Measurements from ENCODE around the gene CPXM2. TPM values are rescaled to one million over a fixed set of nuclear protein-coding genes. Genes with fewer than 3 reads are reported as not detected.

The CPXM2 gene
- total RNA-seq, 2 experiments from 2014 or later: not detected

DNA sequence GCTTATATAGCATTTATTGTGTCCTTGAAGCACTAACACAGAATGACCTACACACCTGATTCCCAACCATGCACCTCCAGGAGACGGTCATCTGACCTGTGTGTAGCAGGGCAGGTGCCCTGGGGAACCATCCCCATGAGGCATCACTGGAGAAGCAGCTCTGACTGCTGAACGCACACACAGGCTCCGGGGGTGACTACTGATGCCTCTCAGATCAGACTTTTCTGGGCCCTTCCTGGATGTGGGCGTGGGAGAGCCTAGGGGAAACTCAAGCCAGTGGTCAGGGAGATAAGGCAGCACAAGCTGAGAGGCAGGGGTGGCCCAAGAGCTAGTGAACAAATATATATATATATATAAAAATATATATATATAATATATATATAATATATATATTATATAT is 37.6 kb downstream of the CPXM2 start:
- no peak overlapping the region for H2AFZ ChIP-seq (ENCODE audit: low read length)
- no peaks in the 10 kb centered on the region for H3K9me2 ChIP-seq (ENCODE audit: insufficient read depth, low read length)
- H3K4me3 ChIP-seq (ENCODE audit: low read depth, low read length, poor library complexity, severe bottlenecking): no peak overlapping the region
- CTCF ChIA-PET (ENCODE audit: unreplicated experiment): no interaction called here
- no TSS peak for BruUV-seq (replicated peaks)
- no peaks in the 10 kb centered on the region for H3K4me1 ChIP-seq (ENCODE audit: insufficient read depth, low read length, poor library complexity, severe bottlenecking)
- H4K20me1 ChIP-seq (ENCODE audit: insufficient read depth, low read length): no peaks in the 10 kb centered on the region
- no peaks in the 10 kb centered on the region for H3K36me3 ChIP-seq (ENCODE audit: insufficient read depth, low read length)
- DNase-seq (ENCODE audit: low spot score): no peak
- intact Hi-C loops (cut with micrococcal nuclease; ENCODE audit: unreplicated experiment): no loop called here
- H3K9me3 ChIP-seq (ENCODE audit: low read length): no peaks in the 10 kb centered on the region
- no peaks in the 10 kb centered on the region for H3K79me2 ChIP-seq (ENCODE audit: insufficient read depth, low read depth, low read length)
- no peak overlapping the region for H3K4me2 ChIP-seq (ENCODE audit: low read length)
- TF ChIP-seq, protein P1, sequence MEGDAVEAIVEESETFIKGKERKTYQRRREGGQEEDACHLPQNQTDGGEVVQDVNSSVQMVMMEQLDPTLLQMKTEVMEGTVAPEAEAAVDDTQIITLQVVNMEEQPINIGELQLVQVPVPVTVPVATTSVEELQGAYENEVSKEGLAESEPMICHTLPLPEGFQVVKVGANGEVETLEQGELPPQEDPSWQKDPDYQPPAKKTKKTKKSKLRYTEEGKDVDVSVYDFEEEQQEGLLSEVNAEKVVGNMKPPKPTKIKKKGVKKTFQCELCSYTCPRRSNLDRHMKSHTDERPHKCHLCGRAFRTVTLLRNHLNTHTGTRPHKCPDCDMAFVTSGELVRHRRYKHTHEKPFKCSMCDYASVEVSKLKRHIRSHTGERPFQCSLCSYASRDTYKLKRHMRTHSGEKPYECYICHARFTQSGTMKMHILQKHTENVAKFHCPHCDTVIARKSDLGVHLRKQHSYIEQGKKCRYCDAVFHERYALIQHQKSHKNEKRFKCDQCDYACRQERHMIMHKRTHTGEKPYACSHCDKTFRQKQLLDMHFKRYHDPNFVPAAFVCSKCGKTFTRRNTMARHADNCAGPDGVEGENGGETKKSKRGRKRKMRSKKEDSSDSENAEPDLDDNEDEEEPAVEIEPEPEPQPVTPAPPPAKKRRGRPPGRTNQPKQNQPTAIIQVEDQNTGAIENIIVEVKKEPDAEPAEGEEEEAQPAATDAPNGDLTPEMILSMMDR (conservative IDR thresholded peaks at IDR 0.05; ENCODE audit: low read length): no peak
- TF ChIP-seq EZH2phosphoT487 (IDR thresholded peaks at IDR 0.05; ENCODE audit: borderline replicate concordance, low read depth, low read length): no peak
- no peak overlapping the region for H3K27ac ChIP-seq (ENCODE audit: low read depth, low read length, poor library complexity, severe bottlenecking)
- POLR2A ChIA-PET: no interaction called here

DNA sequence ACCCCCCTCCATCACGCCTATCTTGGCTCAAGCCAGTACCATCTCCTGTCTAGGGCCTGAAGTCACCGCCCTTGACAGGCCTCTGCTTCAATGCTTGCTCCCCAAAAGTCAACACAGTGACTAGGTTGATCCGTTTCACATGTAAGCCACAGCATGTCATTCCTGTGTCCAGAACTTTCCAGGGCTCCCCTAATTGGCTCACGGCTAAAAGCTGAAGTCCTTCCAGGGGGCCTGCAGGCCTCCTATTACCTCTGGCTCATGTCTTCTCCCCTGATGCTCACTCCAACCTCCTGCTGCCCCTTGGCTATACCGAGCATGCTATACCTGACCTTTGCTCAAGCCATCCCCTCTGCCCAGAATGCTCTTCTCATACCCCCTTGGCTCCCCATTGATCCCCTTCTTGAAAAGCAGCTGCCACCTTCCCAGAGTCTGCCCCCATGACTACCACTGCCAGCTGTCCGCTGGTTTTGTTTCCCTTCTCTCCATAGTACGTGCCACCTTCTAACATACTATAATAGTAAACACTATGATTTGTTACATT is 39.1 kb downstream of the CPXM2 start:
- Histone ChIP-seq H3K9me3 (ENCODE audit: low read length) (no peaks in the 10 kb centered on the region), H4K20me1 (ENCODE audit: insufficient read depth, low read length) (no peaks in the 10 kb centered on the region), H3K4me1 (ENCODE audit: insufficient read depth, low read length, poor library complexity, severe bottlenecking) (no peaks in the 10 kb centered on the region), H3K36me3 (ENCODE audit: insufficient read depth, low read length) (no peaks in the 10 kb centered on the region), H3K4me2 (ENCODE audit: low read length) (no peak overlapping the region), H3K79me2 (ENCODE audit: insufficient read depth, low read depth, low read length) (no peaks in the 10 kb centered on the region), H3K9me2 (ENCODE audit: insufficient read depth, low read length) (no peaks in the 10 kb centered on the region), H3K27ac (ENCODE audit: low read depth, low read length, poor library complexity, severe bottlenecking) (no peak overlapping the region), H2AFZ (ENCODE audit: low read length) (no peak overlapping the region), H3K4me3 (ENCODE audit: low read depth, low read length, poor library complexity, severe bottlenecking) (no peak overlapping the region)
- no peak for DNase-seq (ENCODE audit: low spot score)
- ChIA-PET CTCF (ENCODE audit: unreplicated experiment) (no interaction called here), POLR2A (no interaction called here)
- intact Hi-C loops (cut with micrococcal nuclease; ENCODE audit: unreplicated experiment): no loop called here
- BruUV-seq (replicated peaks): no TSS peak
- no peak for TF ChIP-seq EZH2phosphoT487 (IDR thresholded peaks at IDR 0.05; ENCODE audit: borderline replicate concordance, low read depth, low read length)
- TF ChIP-seq, protein P1 (conservative IDR thresholded peaks at IDR 0.05; ENCODE audit: low read length): no peak

DNA sequence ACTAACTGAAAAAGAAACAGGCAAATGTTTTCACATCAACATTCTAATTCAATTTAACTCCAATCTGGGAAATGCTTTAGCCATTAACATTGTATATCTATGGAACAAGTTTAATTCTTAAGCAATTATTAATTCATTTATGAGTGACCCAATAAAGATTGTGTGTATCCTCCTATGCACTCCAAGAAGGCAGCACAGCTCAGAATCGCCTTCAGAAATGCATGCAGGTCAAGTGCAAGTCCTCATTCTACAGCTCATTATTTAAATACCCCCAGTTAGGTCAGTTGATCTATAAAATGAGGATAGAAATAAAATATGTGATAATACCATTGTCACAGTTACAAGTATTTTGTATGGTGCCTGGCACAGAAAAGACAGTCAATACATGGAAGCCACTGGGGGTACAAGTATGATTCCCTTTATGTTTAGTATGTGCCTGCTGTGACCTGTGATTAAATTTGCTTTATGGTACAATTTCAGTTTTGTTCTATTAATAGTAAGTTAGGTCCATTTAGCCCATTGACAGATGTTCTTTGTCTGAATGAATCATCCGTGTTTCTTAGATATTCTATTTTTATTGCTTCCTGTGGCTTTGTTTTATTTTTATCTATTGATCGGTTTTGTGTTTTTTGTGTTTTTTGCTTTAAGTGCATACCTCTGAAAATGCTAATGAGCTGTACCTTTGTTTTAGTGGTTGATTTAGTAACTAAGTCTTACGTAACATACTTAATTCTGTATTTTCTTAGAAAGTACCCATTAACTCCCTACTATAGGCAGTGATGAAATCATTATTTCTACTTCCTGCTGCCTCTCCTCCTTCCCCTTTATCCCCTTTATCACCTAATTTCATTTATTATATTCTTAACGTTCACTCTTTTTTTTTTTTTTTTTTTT is 42.8 kb downstream of the CPXM2 start:
- no peaks in the 10 kb centered on the region for H3K79me2 ChIP-seq (ENCODE audit: insufficient read depth, low read depth, low read length)
- H3K9me2 ChIP-seq (ENCODE audit: insufficient read depth, low read length): no peaks in the 10 kb centered on the region
- H3K36me3 ChIP-seq (ENCODE audit: insufficient read depth, low read length): no peaks in the 10 kb centered on the region
- intact Hi-C loops (cut with micrococcal nuclease; ENCODE audit: unreplicated experiment): no loop called here
- TF ChIP-seq EZH2phosphoT487 (IDR thresholded peaks at IDR 0.05; ENCODE audit: borderline replicate concordance, low read depth, low read length): no peak
- TF ChIP-seq, protein P1 (conservative IDR thresholded peaks at IDR 0.05; ENCODE audit: low read length): no peak
- H3K4me3 ChIP-seq (ENCODE audit: low read depth, low read length, poor library complexity, severe bottlenecking): no peak overlapping the region
- CTCF ChIA-PET (ENCODE audit: unreplicated experiment): interaction anchor here (0.6 kb wide), 1 partner anchor 37 kb away, joined by 6 read pairs; no protein-coding TSS in a partner anchor
- no TSS peak for BruUV-seq (replicated peaks)
- DNase-seq (ENCODE audit: low spot score): no peak
- H3K4me2 ChIP-seq (ENCODE audit: low read length): no peak overlapping the region
- no peak overlapping the region for H3K27ac ChIP-seq (ENCODE audit: low read depth, low read length, poor library complexity, severe bottlenecking)
- H3K4me1 ChIP-seq (ENCODE audit: insufficient read depth, low read length, poor library complexity, severe bottlenecking): no peaks in the 10 kb centered on the region
- no peaks in the 10 kb centered on the region for H4K20me1 ChIP-seq (ENCODE audit: insufficient read depth, low read length)
- no peak overlapping the region for H2AFZ ChIP-seq (ENCODE audit: low read length)
- H3K9me3 ChIP-seq (ENCODE audit: low read length): no peaks in the 10 kb centered on the region
- POLR2A ChIA-PET: interaction anchor here (0.6 kb wide), 1 partner anchor 1088 kb away, joined by 3 read pairs; no protein-coding TSS in a partner anchor

Data from OCI-LY7 (cell line).